SK-N-MC (cell line): ENCODE measurements around the gene PGAM2.
"Not testable (repeated sequence)": the region's sequence is repeated elsewhere in the genome, so short reads cannot be mapped to it uniquely, and the experiment has no call there.

ENCODE experiments used
- DNase-seq: peaks from one replicate; pipeline ENCODE4 v3.0.0-alpha.2; 2011; ENCODE audit warnings: low read depth, low spot score
- H3K27ac ChIP-seq: fragments of 200-600 bp; sonication (generic); 2 replicates; pipeline ENCODE4 v1.5.1; 2016; ENCODE audit warnings: mixed run types
- H3K36me3 ChIP-seq: fragments of 200-600 bp; sonication (generic); 2 replicates; pipeline ENCODE4 v1.6.1; 2017; ENCODE audit warnings: antibody characterized with exemption, low read length, mixed read lengths; ENCODE audit not compliant: insufficient read depth
- H3K4me3 ChIP-seq: fragments of 200-600 bp; sonication (generic); 2 replicates; pipeline ENCODE4 v1.5.1; 2016
- H3K9ac ChIP-seq: fragments of 200-600 bp; sonication (generic); 2 replicates; pipeline ENCODE4 v1.8.0; 2017; ENCODE audit warnings: mixed run types, mixed read lengths; ENCODE audit not compliant: insufficient read length
- H3K9me3 ChIP-seq: fragments of 200-600 bp; sonication (generic); 2 replicates; pipeline ENCODE4 v1.6.1; 2017; ENCODE audit warnings: low read depth, mild to moderate bottlenecking, antibody characterized with exemption, low read length, moderate library complexity, mixed read lengths
- EZH2 ChIP-seq: fragments of 200-600 bp; sonication (generic); IDR thresholded peaks from one replicate; pipeline ENCODE4 v1.6.1; 2017; ENCODE audit warnings: antibody characterized with exemption
- FOXP2 ChIP-seq: optimal IDR thresholded peaks from 2 replicates; pipeline ENCODE3; 2011; ENCODE audit warnings: mild to moderate bottlenecking, moderate library complexity; ENCODE audit not compliant: insufficient read depth; ENCODE audit errors: extremely low read length, control extremely low read depth
- POLR2AphosphoS5 ChIP-seq: IDR thresholded peaks from 2 replicates; pipeline ENCODE4 v1.6.1; 2012; ENCODE audit warnings: mild to moderate bottlenecking, low read depth, low read length, borderline replicate concordance

PGAM2 gene

DNA sequence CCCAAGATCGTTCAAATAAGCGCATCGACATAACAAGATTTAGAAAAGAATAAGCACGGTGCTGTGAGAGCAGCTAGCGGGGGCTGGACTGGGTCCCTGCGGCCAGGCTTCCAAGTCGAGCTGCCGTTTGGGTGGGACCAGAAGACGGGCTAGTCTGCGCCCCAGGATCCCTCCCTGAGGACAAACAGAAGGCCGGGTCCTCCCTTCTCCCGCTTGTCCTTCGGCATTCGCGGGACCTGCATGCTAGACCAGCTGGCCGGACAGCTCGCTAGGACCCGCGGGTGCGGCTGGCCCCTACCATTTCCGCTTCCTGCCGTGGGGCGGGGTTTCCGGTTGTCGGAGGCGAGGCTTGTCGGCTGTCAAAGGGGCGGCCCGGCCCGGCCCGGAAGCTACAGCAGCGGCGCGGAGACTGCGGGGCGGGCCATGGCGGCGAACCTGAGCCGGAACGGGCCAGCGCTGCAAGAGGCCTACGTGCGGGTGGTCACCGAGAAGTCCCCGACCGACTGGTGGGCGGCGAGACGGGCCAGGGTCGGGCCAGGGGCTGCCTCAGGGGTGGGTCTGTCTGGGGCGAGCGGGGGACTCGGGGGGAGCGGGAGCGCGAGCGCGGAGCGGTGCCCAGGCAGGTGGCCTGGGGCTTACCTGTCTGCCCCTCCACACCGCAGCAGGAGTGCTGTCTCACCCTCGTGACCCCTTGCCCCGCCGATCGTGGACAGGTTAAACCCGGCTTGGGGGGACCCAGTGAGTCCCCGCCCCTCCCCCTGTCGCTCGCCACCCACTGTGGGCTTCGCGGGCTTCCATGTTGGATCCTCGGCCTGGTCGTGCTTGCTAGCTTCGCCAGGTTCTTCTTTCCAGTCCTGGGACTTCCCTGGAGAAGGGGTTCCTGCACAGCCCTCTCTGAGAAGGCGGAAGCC lies 20.8 kb downstream of the PGAM2 start, which contains the start of gene DBNL:
Gene DBNL, plus strand, starts transcription at position 388 of the 911 bp plus-strand sequence. Its CDS starts 36 bp downstream, at position 424.
- DNase-seq: no peak
- TF ChIP-seq POLR2AphosphoS5 (peak; percentile 99), FOXP2 (no peak)
- H3K4me3 ChIP-seq: peak within 1 kb of the TSS; percentile 81
- no peak within 1 kb of the TSS for H3K27ac ChIP-seq
- H3K9me3 ChIP-seq: no peaks in the 10 kb centered on the region
- peaks cover 12% of the 10 kb centered on the region; the same call in 1 of the 2 replicates for H3K36me3 ChIP-seq
- peak within 1 kb of the TSS; percentile 83 for H3K9ac ChIP-seq

GRCh38 chr7:44043902-44044301 lies 21.5 kb downstream of the PGAM2 start:
- TF ChIP-seq POLR2AphosphoS5 (no peak), EZH2 (no peak), FOXP2 (no peak)
- Histone ChIP-seq H3K4me3 (peak overlapping the region; percentile 81), H3K27ac (no peak overlapping the region), H3K36me3 (peaks cover 10% of the 10 kb centered on the region; the same call in 1 of the 2 replicates), H3K9ac (peak overlapping the region; percentile 83), H3K9me3 (no peaks in the 10 kb centered on the region)
- DNase-seq: no peak

GRCh38 chr7:44042221-44042620 lies 23.1 kb downstream of the PGAM2 start:
- no peak overlapping the region for H3K9ac ChIP-seq
- no peak for DNase-seq
- no peaks in the 10 kb centered on the region for H3K9me3 ChIP-seq
- TF ChIP-seq FOXP2 (no peak), EZH2 (no peak), POLR2AphosphoS5 (no peak)
- peaks cover 7% of the 10 kb centered on the region; the same call in 1 of the 2 replicates for H3K36me3 ChIP-seq
- no peak overlapping the region for H3K27ac ChIP-seq
- H3K4me3 ChIP-seq: no peak overlapping the region

DNA sequence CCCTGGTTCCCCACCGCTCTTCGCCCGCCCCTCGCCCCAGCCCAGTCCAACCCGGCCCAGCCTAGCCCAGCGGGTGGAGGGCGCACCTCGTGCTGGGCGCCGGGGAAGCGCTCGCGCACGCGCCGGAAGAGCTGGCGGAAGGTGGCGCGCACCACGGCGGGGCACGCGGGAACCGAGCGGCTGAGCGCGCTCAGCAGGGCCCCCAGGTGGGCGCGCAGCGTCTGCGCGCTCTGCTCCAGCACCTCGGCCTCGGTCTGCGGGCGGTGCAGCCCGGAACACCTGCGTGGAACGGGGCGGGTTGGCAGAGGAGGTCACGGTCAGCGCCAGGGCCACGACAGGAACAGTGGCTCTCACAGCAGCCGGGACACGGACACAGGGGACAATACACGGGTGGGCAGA lies 24.9 kb downstream of the PGAM2 start:
- H3K36me3 ChIP-seq, H3K4me3 ChIP-seq, H3K9me3 ChIP-seq, H3K27ac ChIP-seq, H3K9ac ChIP-seq, DNase-seq: not testable (repeated sequence)

GRCh38 chr7:44039800-44040492 lies 25.4 kb downstream of the PGAM2 start:
- not testable (repeated sequence) for H3K36me3 ChIP-seq, DNase-seq, H3K9me3 ChIP-seq, H3K9ac ChIP-seq, H3K27ac ChIP-seq, H3K4me3 ChIP-seq

GRCh38 chr7:44038961-44039558 lies 26.3 kb downstream of the PGAM2 start:
- not testable (repeated sequence) for H3K36me3 ChIP-seq, DNase-seq, H3K9ac ChIP-seq, H3K27ac ChIP-seq, H3K4me3 ChIP-seq, H3K9me3 ChIP-seq

- H3K36me3 ChIP-seq, H3K9me3 ChIP-seq, H3K27ac ChIP-seq, H3K9ac ChIP-seq, DNase-seq, H3K4me3 ChIP-seq: not testable (repeated sequence)
Measured at GRCh38 chr7:44038553-44038952, 26.8 kb downstream of the PGAM2 start.

- H3K36me3 ChIP-seq, H3K9ac ChIP-seq, H3K4me3 ChIP-seq, DNase-seq, H3K27ac ChIP-seq, H3K9me3 ChIP-seq: not testable (repeated sequence)
Measured at GRCh38 chr7:44037951-44038350, 27.4 kb downstream of the PGAM2 start.

GRCh38 chr7:44036364-44036763 lies 29.0 kb downstream of the PGAM2 start:
- not testable (repeated sequence) for H3K36me3 ChIP-seq

DNA sequence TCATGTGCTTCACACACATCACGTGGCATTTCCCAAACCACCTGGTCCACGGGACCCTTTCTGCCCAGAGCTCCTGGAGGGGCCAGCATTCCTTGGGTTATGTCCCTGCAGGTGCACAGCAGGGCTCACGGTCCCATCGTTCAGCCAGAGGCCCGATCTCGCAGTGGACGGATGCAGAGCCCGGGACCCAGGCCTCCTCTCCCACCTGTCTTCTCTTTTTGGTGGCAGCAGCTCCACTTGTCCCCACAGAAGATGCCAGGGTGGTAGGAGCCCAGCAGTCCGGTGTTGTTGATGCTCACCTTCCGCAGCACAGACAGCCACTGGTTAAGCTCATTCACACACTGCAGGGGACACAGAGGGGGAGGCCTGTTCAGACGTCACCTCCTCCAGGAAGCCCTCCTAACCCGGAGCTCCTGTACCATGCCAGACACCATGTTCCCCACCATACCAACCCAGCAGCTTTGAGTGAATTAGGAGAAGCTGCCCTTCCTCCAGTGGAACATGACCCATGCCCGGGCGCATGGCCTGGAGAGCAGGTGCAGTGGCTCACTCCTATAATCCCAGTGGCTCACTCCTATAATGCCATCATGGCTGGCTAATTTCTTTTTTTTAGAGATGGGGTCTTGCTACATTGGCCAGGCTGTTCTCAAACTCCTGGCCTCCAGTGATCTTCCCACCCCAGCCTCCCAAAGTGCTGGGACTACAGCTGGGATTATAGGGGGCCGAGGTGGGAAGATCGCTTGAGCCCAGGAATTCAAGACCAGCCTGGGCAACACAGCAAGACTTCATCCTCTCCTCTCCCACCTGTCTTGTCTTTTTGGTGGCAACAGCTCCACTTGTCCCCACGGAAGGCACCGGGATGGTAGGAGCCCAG lies 31.2 kb downstream of the PGAM2 start:
- H3K4me3 ChIP-seq, H3K36me3 ChIP-seq, H3K9ac ChIP-seq, H3K9me3 ChIP-seq, DNase-seq, H3K27ac ChIP-seq: not testable (repeated sequence)

More at GRCh38 chr7:44036364-44036763, 29.0 kb downstream of the PGAM2 start:
- not testable (repeated sequence) for H3K9ac ChIP-seq, H3K9me3 ChIP-seq, H3K27ac ChIP-seq, DNase-seq, H3K4me3 ChIP-seq

DNA sequence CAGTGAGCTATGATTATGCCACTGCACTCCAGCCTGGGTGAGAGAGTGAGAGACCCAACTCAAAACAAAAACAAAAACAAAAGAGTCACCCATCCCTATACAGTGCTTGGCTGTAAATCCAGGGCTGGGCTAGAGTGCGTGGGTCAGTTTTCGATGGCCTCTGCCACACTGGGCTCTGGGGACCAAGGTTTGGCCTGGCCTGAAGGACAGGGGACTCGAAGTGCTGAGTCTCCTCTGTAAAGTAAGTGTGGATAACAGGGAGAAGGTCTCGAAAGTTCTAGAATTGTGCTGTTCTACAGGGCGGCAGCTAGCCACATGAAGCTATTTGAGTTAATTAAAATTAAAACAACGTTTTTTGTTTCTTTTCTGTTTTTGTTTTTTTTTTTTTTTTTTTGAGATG lies 33.3 kb downstream of the PGAM2 start:
- H3K36me3 ChIP-seq, H3K4me3 ChIP-seq, H3K9me3 ChIP-seq, H3K9ac ChIP-seq, H3K27ac ChIP-seq, DNase-seq: not testable (repeated sequence)

GRCh38 chr7:44031319-44031718 lies 34.0 kb downstream of the PGAM2 start:
- H3K4me3 ChIP-seq, DNase-seq, H3K27ac ChIP-seq, H3K9me3 ChIP-seq, H3K9ac ChIP-seq, H3K36me3 ChIP-seq: not testable (repeated sequence)
